Neural cell (in vitro differentiated cells): Measurements from ENCODE around the gene AKAP8L.

Experiments used
- CTCF ChIP-seq: fragments of 450-650 bp; IDR thresholded peaks from 2 replicates; pipeline ENCODE4 v1.5.1; 2014; ENCODE audit warnings: antibody characterized with exemption, mild to moderate bottlenecking, moderate library complexity; ENCODE audit not compliant: poor library complexity, severe bottlenecking
- EP300 ChIP-seq: fragments of 450-650 bp; conservative IDR thresholded peaks from 2 replicates; pipeline ENCODE4 v1.6.1; 2014; ENCODE audit warnings: antibody characterized with exemption, mild to moderate bottlenecking, moderate library complexity; ENCODE audit not compliant: poor library complexity, severe bottlenecking
- EZH2 ChIP-seq: fragments of 200-600, 300-800 bp; shearing (Covaris generic), sonication (generic); IDR thresholded peaks from 2 replicates; pipeline ENCODE4 v1.6.1; 2014; ENCODE audit warnings: antibody characterized with exemption, low read length, borderline replicate concordance, mild to moderate bottlenecking; ENCODE audit not compliant: insufficient read depth, poor library complexity, severe bottlenecking
- POLR2AphosphoS5 ChIP-seq: IDR thresholded peaks from 2 replicates; pipeline ENCODE4 v1.6.1; 2012
- REST ChIP-seq: IDR thresholded peaks from 2 replicates; pipeline ENCODE4 v1.6.1; 2012; ENCODE audit warnings: borderline replicate concordance
- TAF1 ChIP-seq: IDR thresholded peaks from 2 replicates; pipeline ENCODE4 v1.6.1; 2012; ENCODE audit warnings: low read depth

GRCh38 chr19:15394426-15394825, 24.4 kb downstream of the AKAP8L start:
- TF ChIP-seq CTCF: no peak
- TF ChIP-seq EP300: no peak
- TF ChIP-seq REST: no peak
- no peak for TF ChIP-seq TAF1
- TF ChIP-seq EZH2: no peak
- TF ChIP-seq POLR2AphosphoS5: no peak
